Measurements from ENCODE around the gene GAS7.

The GAS7 gene

DNA sequence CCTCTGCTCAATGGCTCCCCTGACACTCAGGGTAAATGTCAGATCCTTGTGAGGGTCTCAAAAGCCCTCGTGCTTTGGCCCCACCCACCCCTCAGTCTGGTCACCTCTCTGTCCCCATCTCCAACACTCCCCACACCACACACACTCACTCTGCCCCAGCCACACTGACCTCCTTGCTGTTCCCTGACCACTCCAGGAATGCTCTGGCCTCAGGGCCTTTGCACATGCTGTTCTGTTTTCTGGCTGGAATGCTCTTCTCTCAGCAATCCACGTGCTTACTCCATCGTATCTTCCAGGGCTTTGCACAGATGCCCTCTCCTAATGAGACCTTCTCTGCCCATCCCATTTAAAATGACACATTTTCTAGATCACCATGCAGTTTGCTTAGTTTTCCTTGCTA, 28.2 kb downstream of the GAS7 start:
- no peak for DNase-seq

DNA sequence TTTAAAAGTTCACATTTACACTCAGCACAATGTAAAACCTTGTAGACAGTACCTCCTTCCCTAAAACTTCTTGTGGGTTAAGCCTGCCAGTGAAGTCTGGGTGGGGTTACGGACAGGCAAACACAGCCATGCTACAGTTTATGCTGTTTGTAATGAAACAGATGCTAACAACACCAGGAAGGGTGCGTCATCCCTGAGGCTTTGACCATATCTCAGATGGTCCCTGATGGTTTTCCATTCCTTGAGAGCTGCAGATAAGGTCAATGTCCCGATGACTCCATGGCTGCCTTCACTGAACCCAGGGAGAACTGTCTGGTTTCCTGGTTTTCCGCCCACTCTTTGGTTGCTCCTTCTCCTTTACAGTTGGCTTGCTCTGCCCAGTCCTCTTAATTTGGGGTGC, 29.1 kb downstream of the GAS7 start:
- no peak for DNase-seq

DNA sequence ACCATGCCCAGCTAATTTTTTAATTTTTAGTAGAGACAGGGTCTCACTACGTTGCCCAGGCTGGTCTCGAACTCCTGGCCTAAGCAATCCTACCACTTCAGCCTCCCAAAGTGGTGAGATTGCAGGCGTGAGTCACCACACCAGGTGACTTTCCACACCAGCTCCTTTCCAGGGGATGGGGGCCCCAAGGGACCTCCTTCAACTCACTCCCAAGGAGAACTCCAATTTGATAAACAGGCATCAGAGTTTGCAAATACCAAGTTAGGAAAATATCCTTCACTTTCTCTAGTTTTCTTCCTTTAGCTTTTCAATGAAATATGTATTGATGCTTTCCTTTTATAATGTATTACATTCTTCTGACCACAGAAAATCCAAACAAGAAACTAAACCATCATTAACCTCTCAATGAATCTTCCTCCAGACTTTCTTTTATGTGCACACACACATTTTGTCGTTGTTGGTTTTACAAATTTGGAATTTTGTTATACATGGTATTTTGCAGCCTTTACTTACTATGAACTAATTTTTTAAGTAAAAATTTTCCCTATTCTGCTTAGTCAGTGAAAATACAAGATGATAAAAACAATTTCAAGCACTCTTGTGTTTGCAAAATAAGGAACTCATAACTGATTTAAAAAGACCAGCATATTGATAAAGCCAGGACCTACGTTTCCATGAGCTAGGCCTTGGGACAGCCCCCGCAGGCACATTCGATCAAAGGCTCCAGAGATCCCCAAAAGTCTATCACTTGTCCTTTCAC, 32.0 kb downstream of the GAS7 start:
- no peak for DNase-seq

DNA sequence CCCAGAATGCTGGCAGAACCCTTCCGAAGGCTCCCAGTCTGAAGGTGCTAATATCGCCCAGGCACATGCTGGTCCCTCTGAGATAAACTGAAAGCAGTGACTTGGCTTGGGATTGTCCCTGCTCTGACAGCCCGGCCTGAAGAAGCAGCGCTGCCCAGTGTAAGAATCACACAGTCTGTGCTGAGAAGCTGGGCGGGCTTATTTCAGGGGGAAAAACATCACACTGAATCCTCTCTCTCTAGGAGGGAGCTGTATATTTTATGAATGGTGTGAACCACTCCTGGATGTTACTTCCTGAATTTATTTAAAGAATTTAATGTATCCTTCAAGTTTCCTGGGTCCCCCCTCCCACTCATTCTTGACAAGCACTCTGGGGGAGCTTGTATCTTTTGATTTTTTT, 36.3 kb downstream of the GAS7 start:
- no peak for DNase-seq

DNA sequence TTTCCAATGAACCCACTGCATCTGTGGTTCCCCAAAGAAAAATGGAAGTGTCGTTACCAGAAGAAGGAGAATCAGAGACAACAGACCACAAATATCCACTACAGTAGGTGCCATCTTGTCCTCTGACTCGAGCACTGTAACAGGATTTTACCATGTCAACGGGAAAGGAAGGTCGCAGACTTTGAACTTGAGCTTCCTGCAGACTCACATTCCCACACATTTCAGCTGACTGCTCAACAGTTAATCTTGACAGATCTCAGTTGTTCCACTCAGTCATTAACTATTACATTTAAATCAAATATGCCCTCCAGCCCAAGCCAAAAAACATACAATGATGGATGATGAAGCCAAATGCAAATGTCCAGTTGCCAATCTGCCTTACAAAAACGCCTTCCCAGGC, 37.0 kb downstream of the GAS7 start:
- DNase-seq = no peak

DNA sequence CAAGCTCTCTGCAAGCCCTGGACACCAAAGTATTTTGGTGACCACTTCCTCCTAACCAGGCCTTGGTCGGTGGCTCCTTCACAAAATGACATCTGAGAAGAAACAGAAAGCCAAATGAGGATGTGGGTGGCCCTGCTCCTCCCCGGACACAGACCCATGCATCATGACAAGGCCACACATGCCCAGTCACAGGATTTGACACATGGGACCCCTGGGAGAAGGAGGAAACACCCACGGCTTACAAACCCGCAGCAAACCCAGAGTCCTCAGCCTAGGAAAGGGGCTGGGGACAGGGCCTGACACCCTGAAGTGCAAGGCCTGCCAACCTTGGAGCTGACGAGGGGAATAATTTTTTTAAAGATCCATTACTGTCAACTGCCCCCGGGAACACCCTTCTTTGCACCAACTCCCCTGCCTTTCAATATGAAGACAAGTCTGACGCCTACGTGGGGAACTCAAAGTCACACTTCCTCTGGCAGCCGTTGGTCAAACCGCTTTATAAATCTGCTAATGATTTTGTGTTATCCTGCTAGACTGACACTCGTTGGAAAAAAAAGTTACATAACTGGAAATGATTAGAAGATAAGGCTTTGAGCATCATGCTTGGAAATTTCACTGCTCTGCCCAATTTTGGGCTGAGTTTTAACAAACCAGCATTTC, 41.3 kb downstream of the GAS7 start:
- DNase-seq = no peak

DNA sequence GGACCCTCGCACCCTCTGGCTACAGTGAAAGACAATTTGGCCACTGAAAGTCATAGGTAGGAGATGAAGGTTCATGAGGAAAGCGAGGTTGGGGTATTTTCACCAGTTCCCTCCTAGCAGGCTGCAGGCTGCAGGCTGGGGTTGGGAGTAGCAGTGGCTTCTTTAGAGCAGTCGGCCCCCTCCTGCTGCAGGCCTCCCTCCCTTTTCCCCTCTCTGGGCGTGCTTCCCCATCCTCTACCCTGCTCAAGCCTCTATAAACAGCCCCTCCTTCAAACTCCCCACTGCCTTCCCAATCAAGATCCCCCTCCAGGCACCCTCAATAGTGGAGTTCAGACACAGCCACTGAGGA, 41.8 kb downstream of the GAS7 start:
- no peak for DNase-seq

DNA sequence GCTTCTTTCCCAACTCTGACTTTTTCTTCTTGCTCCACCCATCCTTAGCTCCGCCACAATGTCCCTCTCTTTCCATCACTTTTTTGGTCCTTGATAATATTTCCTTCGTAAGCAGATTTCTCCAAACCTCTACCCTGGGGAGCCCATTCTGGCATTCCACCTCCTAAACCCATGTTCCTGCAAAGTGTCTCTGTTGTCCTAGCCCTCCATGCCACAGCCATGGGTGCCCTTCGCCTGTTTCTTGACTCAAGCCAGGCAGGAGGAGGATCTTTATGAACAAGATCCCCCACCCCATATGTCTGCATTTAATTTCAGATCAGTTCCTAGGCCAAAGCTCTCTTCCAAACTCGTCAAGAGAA, 42.4 kb downstream of the GAS7 start:
- no peak for DNase-seq

DNA sequence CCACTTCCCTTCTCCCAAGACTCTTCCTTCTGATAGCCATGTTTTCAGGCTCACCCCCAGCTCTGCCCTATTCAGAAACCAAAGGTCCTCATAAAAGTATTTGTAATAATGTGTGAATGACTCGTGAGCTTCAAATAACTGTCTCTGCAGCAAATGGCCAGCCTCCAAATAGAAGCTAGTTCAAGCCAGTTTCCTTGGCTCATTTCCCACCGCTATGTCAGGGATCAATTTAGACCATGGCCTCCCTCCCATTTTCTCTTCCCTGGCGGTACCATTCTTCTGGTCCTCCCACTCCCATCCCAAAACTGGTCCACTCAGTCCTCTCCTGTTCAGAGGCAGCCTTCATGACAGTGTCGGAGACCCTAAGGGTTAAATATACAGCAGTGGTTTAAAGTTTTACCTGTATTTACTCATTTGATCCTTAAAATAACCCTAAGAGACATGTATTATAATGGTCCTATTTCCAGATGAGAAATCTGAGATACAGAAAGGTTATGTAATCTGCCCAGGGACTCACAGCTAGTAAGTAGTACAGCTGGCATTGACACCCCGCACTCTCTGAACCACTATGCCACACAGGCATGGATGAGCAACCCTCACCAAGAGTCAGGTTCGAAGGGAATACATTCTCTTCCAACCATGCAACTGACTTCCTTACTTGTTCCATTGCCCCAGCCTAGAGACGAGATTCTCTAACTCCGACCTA, 42.9 kb downstream of the GAS7 start:
- DNase-seq = no peak

DNA sequence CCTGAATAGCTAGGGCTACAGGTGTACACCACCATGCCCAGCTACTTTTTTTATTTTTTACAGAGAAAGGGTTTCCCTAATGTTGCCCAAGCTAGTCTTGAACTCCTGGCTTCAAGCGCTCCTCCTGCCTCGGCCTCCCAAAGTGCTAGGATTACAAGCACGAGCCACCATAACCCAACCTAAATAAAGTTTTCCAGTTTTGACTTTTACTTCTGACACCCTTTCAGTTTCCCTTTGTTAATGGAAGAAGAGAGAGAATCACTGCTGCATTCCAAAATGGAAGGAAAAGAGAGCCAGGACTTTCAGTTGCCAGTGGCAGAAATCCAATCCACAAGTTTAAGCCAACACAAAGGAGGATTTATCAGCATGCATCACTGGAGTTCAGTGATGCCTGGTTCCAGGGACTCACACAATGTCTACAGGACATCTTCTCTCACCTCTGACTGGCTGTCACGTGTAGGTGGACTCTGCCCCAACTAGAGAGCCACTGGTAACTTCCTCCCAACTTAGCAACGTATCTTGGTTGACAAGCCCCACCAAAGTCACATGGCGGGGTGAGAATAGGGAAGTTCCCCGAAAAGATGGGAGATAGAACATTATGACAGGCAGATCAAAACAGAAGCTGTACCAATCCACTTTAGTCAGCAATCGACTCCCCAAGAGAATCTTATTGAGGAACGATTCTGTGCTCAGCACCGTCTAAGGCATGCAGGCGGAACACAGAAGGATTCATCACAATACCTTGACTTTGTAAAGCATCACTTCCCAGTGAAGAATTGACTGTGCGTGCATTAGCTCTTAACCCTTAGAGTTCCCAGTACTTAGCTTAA, 46.5 kb downstream of the GAS7 start:
- DNase-seq = no peak

DNA sequence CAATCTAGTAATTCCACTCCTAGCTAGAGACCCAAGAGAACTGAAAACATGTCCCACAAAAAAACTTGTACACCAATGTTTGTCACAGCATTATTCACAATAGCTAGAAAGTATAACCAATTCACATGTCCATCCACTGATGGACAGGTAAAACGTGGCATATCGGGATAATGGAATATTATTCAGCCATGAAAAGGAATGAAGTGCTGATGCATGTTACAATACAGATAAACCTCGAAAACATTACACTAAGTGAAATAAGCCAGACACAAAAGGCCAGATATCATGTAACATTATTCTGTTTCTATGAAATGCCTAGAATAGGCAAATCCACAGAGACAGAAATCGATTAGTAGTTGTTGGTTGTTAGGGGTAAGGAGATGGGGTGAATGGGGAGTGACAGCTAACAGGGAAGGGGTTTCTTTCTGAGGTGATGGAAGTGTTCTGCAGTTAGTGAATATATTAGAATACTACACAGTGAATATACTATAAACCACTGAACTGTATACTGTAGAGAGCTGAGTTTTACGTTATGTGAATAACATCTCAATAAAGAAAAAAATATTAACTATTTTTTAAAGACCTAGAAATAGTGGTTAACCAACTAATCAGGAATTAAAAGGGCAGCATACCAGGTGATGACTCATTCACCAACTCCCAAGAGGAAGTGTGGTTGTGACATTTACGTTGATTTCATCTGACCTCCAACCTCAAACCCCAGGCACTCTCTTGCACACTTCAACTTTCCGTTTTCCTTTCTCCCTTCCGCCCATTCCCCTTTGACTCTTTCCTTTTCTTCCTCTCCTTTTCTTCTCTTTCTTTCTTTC, 48.6 kb downstream of the GAS7 start:
- no peak for DNase-seq

DNA sequence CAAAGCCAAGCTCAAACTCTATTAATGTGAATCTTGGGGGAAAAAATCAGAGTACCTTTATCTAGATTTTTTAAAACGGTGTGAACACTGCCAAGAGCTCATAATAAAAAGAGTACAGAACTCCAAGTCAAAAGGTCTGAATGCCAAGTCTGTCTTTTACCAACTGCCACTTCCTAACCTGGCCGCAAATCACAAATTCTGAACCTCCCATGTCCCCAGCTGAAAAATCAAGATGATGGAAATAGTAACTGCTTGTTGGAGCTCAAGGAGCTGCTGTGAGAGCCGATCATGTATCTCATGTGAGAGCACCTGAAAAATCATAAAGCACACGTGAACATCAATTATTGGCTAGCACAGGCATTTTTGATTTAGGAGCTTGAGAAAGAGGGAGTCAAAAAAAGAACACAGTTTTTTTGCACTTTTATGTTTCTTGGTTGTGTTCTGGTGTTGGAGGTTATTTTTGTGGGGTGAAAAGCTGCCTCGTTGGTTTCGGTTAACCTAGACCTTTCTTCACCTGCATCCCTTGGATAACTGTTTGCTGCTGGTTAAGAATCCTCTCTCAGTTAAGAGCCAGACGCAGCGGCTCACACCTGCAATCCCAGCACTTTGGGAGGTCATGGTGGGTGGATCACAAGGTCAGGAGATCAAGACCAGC, 50.5 kb downstream of the GAS7 start:
- DNase-seq = no peak

DNA sequence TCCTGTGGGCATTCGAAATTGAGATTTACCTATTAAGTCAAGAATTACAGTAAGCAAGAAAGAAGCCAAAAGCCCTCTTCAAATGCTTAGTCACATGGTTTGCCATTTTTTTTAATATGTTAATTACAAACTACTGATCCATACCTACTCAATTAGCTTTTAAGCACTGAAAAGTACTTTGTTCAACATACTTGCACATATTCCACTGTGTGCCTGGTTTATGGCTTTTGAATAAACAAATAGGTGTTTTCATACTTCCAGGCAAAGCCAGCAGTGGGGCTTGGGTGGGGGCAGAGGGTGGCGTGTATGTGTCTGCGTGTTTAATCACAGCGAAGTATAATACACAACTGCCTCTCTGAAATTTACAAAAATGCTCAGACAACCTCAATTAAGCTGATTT, 51.4 kb downstream of the GAS7 start:
- DNase-seq = no peak

DNA sequence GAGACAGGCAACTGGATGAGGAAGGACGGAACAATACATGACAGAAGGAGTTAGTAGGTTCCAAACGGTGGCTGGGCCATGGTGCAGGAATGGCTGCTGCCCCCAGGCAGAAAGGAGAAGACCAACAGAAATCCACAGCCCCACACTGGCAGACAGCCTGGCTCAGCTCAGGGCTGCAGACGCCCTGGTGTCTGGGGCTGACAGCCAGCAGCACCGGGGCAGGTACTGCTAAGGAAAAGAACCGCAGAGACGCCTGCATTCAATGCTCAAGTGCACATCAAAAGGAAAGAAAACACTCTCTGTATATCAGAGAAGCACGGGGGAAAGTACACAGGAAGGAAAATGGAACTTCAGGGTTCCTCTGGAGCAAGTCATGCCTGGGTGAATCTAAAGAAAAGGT, 53.4 kb downstream of the GAS7 start:
- DNase-seq = no peak

DNA sequence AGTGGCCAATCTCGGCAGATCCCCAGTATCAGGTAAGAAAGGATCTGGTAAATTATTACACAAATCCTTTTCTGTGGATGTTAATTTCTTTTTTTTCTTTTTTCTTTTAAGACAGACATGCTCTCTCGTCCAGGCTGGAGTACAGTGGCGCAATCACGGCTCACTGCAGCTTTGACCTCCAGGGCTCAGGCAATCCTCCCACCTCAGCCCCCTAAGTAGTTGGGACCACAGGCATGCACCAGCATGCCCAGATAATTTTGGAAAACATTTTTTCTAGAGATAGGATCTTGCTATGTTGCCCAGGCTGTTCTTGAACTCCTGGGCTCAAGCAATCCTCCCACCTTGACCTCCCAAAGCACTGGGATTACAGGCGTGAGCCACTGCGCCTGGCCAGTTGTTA, 54.0 kb downstream of the GAS7 start:
- DNase-seq = no peak

DNA sequence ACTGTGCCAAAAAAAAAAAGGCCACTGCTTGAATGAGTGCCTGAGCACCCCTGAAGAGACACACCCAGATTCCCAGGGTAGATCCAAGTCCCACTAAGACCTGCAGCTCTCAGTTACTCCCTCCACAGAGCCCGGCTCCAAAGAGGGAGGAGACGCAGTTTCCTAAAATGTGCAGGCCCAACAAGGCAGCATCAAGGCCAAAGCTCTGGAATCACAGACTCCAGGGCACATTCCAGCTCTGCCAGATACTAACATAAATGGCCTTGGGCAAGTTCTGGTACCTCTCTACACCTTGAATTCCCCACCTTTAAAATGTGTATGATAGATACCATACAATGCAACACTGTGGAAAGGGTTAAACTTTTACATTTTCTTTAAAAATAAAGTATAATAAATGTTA, 57.0 kb downstream of the GAS7 start:
- no peak for DNase-seq

DNA sequence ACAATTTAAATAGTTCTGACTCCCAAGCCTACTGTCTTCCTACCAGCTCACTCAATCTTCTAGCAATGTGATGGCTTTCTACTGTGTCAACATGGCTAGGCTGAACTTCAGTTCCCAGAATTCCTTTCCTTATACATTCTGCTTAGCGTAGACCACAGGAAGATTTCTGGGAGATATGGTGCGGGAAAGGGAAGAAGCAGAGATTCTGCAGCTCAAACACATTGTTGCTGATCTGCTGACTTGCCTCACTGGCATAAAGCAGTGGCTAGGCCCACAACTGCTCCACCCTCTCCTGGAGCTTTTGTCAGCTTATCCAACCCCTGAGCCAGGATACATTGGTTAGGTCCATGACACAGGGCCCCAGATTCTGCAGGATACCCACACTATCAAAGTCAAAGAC, 58.8 kb downstream of the GAS7 start:
- DNase-seq = no peak

DNA sequence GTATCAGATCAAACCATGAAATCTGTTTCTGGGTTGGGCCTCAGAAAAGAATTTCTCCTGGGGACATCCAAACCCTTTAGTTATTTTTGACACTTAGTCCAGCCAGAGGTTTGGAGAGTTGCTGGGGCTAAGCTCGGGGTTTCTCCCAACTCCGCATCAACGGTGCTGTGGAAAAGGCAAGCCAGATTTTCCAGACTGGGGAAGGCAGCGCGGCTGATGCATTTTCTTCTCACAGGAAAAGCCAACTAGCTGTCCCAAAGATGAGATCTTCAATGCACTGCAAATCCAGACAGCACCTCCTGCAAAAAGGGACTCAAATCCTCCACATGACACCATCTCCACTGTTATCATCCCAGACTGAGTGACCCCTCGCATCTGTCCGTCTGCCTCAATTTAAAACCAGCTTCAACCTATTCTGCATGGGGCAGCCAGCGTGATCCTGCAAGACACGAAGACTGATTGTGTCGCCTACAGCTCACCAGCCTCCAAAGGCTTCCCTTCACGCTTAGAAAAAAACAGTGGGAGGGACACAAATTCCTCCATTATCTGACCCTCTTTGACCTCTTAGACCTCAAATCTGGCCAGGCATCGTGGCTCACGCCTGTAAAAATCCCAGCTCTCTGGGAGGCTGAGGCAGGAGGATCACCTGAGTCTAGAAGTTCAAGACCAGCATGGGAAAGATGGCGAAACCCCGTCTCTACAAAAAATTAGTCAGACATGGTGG, 62.0 kb downstream of the GAS7 start:
- DNase-seq = no peak

DNA sequence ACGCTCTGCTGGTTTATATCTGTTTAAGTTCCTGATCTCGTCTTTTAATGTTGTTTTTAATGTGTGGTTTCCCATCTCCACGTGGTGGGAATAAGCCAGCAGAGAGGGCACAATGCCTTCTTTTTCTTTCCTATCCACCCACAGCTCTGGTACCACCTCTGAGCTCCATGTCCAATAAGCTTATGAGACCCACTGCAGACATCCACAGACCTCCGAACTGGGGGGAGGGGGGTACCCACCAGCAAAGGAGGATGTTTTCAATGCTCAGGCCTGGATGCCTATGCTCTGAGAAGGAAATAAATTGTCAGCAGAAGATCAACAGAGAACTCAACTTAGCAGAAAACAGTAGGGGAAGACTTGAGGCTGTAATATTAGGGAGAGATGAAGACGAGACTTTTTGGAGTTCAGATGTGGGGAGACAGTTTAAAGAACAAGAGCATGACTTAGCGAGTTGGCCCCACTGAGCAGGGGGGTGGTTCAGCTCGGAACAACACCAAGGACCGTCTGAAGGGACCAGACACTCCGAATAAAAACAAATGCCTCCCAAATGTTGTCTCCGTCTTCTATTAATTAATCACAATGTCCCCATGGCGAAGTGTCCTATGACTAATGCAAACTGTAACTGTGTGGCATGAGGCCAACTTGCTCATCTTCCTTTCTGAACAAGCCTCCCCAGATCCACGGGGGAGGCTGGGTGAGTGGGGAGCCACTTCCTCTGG, 62.7 kb downstream of the GAS7 start:
- DNase-seq = no peak

DNA sequence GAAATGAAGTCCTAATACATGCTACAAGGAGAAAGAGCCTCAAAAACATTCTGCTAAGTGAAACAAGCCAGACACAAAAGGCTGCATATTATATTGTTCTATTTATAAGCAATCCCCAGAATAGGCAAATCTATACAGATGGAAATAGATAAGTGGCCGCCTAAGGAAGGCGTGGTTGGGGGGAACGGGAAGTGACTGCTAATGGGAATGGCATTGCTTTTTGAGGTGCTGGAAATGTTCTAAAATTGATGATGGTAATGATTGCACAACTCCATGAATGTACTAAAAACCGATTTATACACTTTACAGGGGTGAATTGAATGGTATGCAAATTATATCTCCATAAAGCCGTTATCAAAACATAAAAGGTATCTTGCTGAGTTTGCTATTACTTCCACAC, 67.7 kb downstream of the GAS7 start:
- DNase-seq = no peak

DNA sequence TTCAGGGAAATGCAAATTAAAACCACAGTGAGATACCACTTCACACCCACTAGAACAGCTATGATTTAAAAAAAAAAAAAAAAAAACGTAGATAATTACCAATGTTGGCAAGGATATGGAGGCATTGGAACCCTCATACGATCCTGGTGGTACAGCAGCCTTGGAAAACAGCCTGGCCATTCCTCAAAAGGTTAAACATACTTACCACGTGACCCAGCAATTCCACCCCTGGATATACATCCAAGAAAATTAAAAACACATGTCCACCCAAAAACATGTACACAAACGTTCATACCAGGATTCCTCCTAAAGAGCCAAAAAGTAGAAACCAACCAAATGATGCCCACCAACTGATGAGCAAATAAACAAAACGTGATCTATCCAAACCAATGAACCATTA, 68.1 kb downstream of the GAS7 start:
- DNase-seq = no peak

All from DMS53 (cell line).